Measurements from ENCODE around the gene PDLIM5. TPM values are rescaled to one million over a fixed set of nuclear protein-coding genes. Genes with fewer than 3 reads are reported as not detected.
A peak's percentile ranks its signal among the peaks of the same experiment; 100 is the strongest.

The PDLIM5 gene
- total RNA-seq, 1 experiment from 2014 or later = 58.0 TPM

GRCh38 chr4:94479358-94480141 lies 27.8 kb downstream of the PDLIM5 start:
- Histone ChIP-seq H3K23ac (ENCODE audit: insufficient read length, low read depth, low read length) (no peak overlapping the region), H3K27ac (ENCODE audit: insufficient read length, low read depth, low read length) (no peak overlapping the region), H2AFZ (ENCODE audit: low read length) (no peak overlapping the region), H4K20me1 (ENCODE audit: control insufficient read depth, insufficient read depth, insufficient read length) (no peaks in the 10 kb centered on the region), H2BK120ac (ENCODE audit: low read depth, low read length, poor library complexity, severe bottlenecking) (no peak overlapping the region), H3K56ac (ENCODE audit: insufficient read length, low read depth, low read length) (no peak overlapping the region), H2AK5ac (ENCODE audit: insufficient read length, low read length) (no peak overlapping the region), H2BK5ac (ENCODE audit: insufficient read length, low read length) (no peak overlapping the region), H4K8ac (replicated peaks; ENCODE audit: insufficient read length, low read depth, low read length) (no peak overlapping the region), H4K5ac (ENCODE audit: insufficient read length, low read depth, low read length) (no peak overlapping the region), H3K14ac (ENCODE audit: insufficient read depth, low read length) (no peak overlapping the region), H3K79me1 (ENCODE audit: insufficient read depth, low read depth, low read length, poor library complexity, severe bottlenecking) (peaks cover 3% of the 10 kb centered on the region), H3K4me2 (ENCODE audit: insufficient read depth, insufficient read length, low read length) (no peak overlapping the region), H3K9me3 (ENCODE audit: control insufficient read depth, low read depth, low read length) (no peaks in the 10 kb centered on the region), H2BK15ac (ENCODE audit: low read depth, low read length) (no peak overlapping the region), H3K4ac (ENCODE audit: low read depth, low read length) (no peak overlapping the region), H3K27me3 (ENCODE audit: insufficient read depth, low read length) (no peaks in the 10 kb centered on the region), H3T11ph (ENCODE audit: low read length) (no peak overlapping the region), H3K23me2 (ENCODE audit: insufficient read length, low read depth, low read length, poor library complexity, severe bottlenecking) (no peaks in the 10 kb centered on the region), H2BK12ac (ENCODE audit: insufficient read length, low read depth, low read length) (no peak overlapping the region), H2BK20ac (ENCODE audit: low read depth, low read length, poor library complexity, severe bottlenecking) (no peak overlapping the region), H3K9ac (ENCODE audit: extremely low read depth, insufficient read length, low read length) (no peak overlapping the region), H3K4me1 (ENCODE audit: insufficient read depth, low read length) (no peaks in the 10 kb centered on the region; the same call in 1 of the 2 replicates), H4K91ac (ENCODE audit: insufficient read length, low read depth, low read length) (no peak overlapping the region), H3K18ac (ENCODE audit: insufficient read length, low read depth, low read length) (no peak overlapping the region), H3K79me2 (ENCODE audit: insufficient read depth, low read length) (no peaks in the 10 kb centered on the region)
- no peak for DNase-seq
- Mint-ChIP-seq H3K27ac (peak overlapping the region in 2 of 3 experiments; percentile 29 to 67; a peak in 2 of 7 replicates), H3K4me1 (peaks cover 32 to 44% of the 10 kb centered on the region in 2 experiments), H3K36me3 (ENCODE audit: insufficient read depth in 1 of 3, low read depth in 3 of 3) (no peaks in the 10 kb centered on the region), H3K4me3 (no peak overlapping the region), H3K27me3 (ENCODE audit: low read depth) (no peaks in the 10 kb centered on the region), H3K9me3 (no peaks in the 10 kb centered on the region)
- no CpG with 5 or more reads among the region's 5 CpGs for WGBS (ENCODE audit: extremely low coverage, insufficient read length, low lambda C conversion rate)
- TF ChIP-seq, protein P1, sequence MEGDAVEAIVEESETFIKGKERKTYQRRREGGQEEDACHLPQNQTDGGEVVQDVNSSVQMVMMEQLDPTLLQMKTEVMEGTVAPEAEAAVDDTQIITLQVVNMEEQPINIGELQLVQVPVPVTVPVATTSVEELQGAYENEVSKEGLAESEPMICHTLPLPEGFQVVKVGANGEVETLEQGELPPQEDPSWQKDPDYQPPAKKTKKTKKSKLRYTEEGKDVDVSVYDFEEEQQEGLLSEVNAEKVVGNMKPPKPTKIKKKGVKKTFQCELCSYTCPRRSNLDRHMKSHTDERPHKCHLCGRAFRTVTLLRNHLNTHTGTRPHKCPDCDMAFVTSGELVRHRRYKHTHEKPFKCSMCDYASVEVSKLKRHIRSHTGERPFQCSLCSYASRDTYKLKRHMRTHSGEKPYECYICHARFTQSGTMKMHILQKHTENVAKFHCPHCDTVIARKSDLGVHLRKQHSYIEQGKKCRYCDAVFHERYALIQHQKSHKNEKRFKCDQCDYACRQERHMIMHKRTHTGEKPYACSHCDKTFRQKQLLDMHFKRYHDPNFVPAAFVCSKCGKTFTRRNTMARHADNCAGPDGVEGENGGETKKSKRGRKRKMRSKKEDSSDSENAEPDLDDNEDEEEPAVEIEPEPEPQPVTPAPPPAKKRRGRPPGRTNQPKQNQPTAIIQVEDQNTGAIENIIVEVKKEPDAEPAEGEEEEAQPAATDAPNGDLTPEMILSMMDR (conservative IDR thresholded peaks at IDR 0.05) = no peak

All from H9 (cell line).